PC-3 (cell line): ENCODE data around the gene ADH6. TPM values are rescaled to one million over a fixed set of nuclear protein-coding genes. Genes with fewer than 3 reads are reported as not detected.
A peak's percentile ranks its signal among the peaks of the same experiment; 100 is the strongest.

Experiments
- ATAC-seq: fragments of 200-7000 bp; cut with Tn5 transposase; 2 replicates; pipeline ENCODE4 v1.9.1; 2020; ENCODE audit warnings: mild to moderate bottlenecking, moderate library complexity
- BruUV-seq: library from RNA; stranded (reverse); fragments of 400-500 nt; replicated peaks from 2 replicates; lab custom pipeline; 2021; lab: Mats Ljungman, UMichigan
- CTCF ChIA-PET: fragments of 300-600 bp; sonication (Branson Sonifier 250); formaldehyde crosslinking; loops from one replicate; lab custom pipeline; 2022; ENCODE audit warnings: antibody characterized with exemption; lab: Charles Lee
- POLR2A ChIA-PET: fragments of 300-600 bp; sonication (Branson Sonifier 250); formaldehyde crosslinking; loops from one replicate; lab custom pipeline; 2022; ENCODE audit warnings: antibody characterized with exemption; ENCODE audit not compliant: unreplicated experiment; lab: Charles Lee
- DNase-seq: peaks from one replicate; pipeline ENCODE4 v3.0.0-alpha.2; 2015
- H2AFZ ChIP-seq: fragments of 300-600 bp; sonication (generic); 2 replicates; pipeline ENCODE4 v1.6.0; 2016; ENCODE audit warnings: antibody characterized with exemption, low read length
- H3F3A ChIP-seq: fragments of 300-600 bp; sonication (generic); one replicate; pipeline ENCODE4 v1.6.0; 2017; ENCODE audit warnings: antibody characterized with exemption, low read length, control low read depth, mild to moderate bottlenecking; ENCODE audit not compliant: unreplicated experiment
- H3K27ac ChIP-seq: fragments of 300-600 bp; sonication (generic); 2 replicates; pipeline ENCODE4 v1.5.1; 2016; ENCODE audit warnings: mild to moderate bottlenecking, low read length
- H3K27me3 ChIP-seq: fragments of 300-600 bp; sonication (generic); 2 replicates; pipeline ENCODE4 v1.6.1; 2016; ENCODE audit warnings: low read length, mixed read lengths
- H3K36me3 ChIP-seq: fragments of 300-600 bp; sonication (generic); 2 replicates; pipeline ENCODE4 v1.6.1; 2016; ENCODE audit warnings: low read depth, mixed run types, low read length, mixed read lengths
- H3K4me1 ChIP-seq: fragments of 300-600 bp; sonication (generic); 2 replicates; pipeline ENCODE4 v1.5.1; 2016; ENCODE audit warnings: low read length; ENCODE audit not compliant: insufficient read depth
- H3K4me2 ChIP-seq: fragments of 300-600 bp; sonication (generic); 2 replicates; pipeline ENCODE4 v1.6.0; 2016; ENCODE audit warnings: low read length
- H3K4me3 ChIP-seq: fragments of 300-600 bp; sonication (generic); 2 replicates; pipeline ENCODE4 v1.5.1; 2016; ENCODE audit warnings: mild to moderate bottlenecking, low read length, mixed read lengths
- H3K79me2 ChIP-seq: fragments of 300-600 bp; sonication (generic); 2 replicates; pipeline ENCODE4 v1.6.1; 2017; ENCODE audit warnings: low read length, mixed read lengths
- H3K9ac ChIP-seq: fragments of 300-600 bp; sonication (generic); 2 replicates; pipeline ENCODE4 v1.6.0; 2016; ENCODE audit warnings: mild to moderate bottlenecking, low read length
- H3K9me2 ChIP-seq: fragments of 300-600 bp; sonication (generic); replicated peaks from 2 replicates; pipeline ENCODE4 v1.6.1; 2016; ENCODE audit warnings: mixed run types, low read length, mixed read lengths
- H3K9me3 ChIP-seq: fragments of 300-600 bp; sonication (generic); 2 replicates; pipeline ENCODE4 v1.6.1; 2016; ENCODE audit warnings: low read length, mixed read lengths
- H4K20me1 ChIP-seq: fragments of 300-600 bp; sonication (generic); 2 replicates; pipeline ENCODE4 v1.6.1; 2016; ENCODE audit warnings: low read length, mixed read lengths
- CTCF ChIP-seq: fragments of 300-600 bp; sonication (generic); conservative IDR thresholded peaks from 2 replicates; pipeline ENCODE4 v1.5.1; 2017; ENCODE audit warnings: antibody characterized with exemption, low read depth, mild to moderate bottlenecking, low read length
- EZH2 ChIP-seq: fragments of 300-600 bp; sonication (generic); IDR thresholded peaks from one replicate; pipeline ENCODE4 v1.6.1; 2017; ENCODE audit warnings: antibody characterized with exemption, mild to moderate bottlenecking, low read length; ENCODE audit not compliant: unreplicated experiment
- EZH2phosphoT487 ChIP-seq: fragments of 300-600 bp; sonication (generic); IDR thresholded peaks from 2 replicates; pipeline ENCODE4 v1.6.1; 2018; ENCODE audit warnings: mild to moderate bottlenecking, antibody characterized with exemption, low read length, borderline replicate concordance
- intact Hi-C: fragments of 100-400 bp; cut with micrococcal nuclease; formaldehyde crosslinking; loops from 2 replicates; pipeline ENCODE4 v1.9.0; 2023
- total RNA-seq: library from RNA; depleted of rRNA; stranded (reverse); fragments of >200 nt; gene quantifications from 2 replicates; pipeline ENCODE4 v1.2.3, GENCODE V29; 2014

The ADH6 gene
- total RNA-seq, 1 experiment from 2014 or later, result not detected

- Histone ChIP-seq H3K4me2 (no peak overlapping the region), H3K79me2 (no peaks in the 10 kb centered on the region), H3K4me1 (no peaks in the 10 kb centered on the region), H3K27ac (no peak overlapping the region), H3K9me2 (no peaks in the 10 kb centered on the region), H3F3A (no peaks in the 10 kb centered on the region), H3K4me3 (no peak overlapping the region), H2AFZ (no peak overlapping the region), H3K9me3 (no peaks in the 10 kb centered on the region), H3K9ac (no peak overlapping the region), H3K27me3 (no peaks in the 10 kb centered on the region), H3K36me3 (no peaks in the 10 kb centered on the region), H4K20me1 (no peaks in the 10 kb centered on the region)
- ChIA-PET POLR2A (no interaction called here), CTCF (no interaction called here)
- BruUV-seq, result no TSS peak
- DNase-seq, result peak; percentile 8
- ATAC-seq, result no peak
- no peak for TF ChIP-seq EZH2
- intact Hi-C loops, result no loop called here
These were observed 53.1 kb downstream of the ADH6 start for GRCh38 chr4:99165978-99166377.

- CTCF ChIA-PET, result no interaction called here
- BruUV-seq, result no TSS peak
- ATAC-seq, result no peak
These were observed 57.5 kb downstream of the ADH6 start for GRCh38 chr4:99161373-99162099.

GRCh38 chr4:99159699-99160098 is 59.3 kb downstream of the ADH6 start:
- Histone ChIP-seq H2AFZ (no peak overlapping the region), H3K79me2 (no peaks in the 10 kb centered on the region), H3K4me1 (no peaks in the 10 kb centered on the region), H3K9me3 (no peaks in the 10 kb centered on the region), H3K27me3 (no peaks in the 10 kb centered on the region), H3K36me3 (no peaks in the 10 kb centered on the region), H3F3A (no peaks in the 10 kb centered on the region), H3K9me2 (no peaks in the 10 kb centered on the region), H3K4me3 (no peak overlapping the region), H3K4me2 (no peak overlapping the region), H4K20me1 (no peaks in the 10 kb centered on the region), H3K27ac (no peak overlapping the region), H3K9ac (no peak overlapping the region)
- TF ChIP-seq EZH2 (no peak), CTCF (peak; percentile 47; the same call in 1 of the 2 replicates), EZH2phosphoT487 (no peak)
- ChIA-PET CTCF (no interaction called here), POLR2A (no interaction called here)
- DNase-seq (no peak), ATAC-seq (no peak)
- no TSS peak for BruUV-seq
- intact Hi-C loops, result no loop called here

More at GRCh38 chr4:99161373-99162099, 57.5 kb downstream of the ADH6 start:
- DNase-seq, result no peak
- POLR2A ChIA-PET, result no interaction called here
- TF ChIP-seq EZH2phosphoT487, result no peak
- TF ChIP-seq CTCF, result no peak
- TF ChIP-seq EZH2, result no peak
- no peaks in the 10 kb centered on the region for H3K9me3 ChIP-seq
- H3K27ac ChIP-seq, result no peak overlapping the region
- H3K9me2 ChIP-seq, result no peaks in the 10 kb centered on the region
- H3K36me3 ChIP-seq, result no peaks in the 10 kb centered on the region
- H3K27me3 ChIP-seq, result no peaks in the 10 kb centered on the region
- H3K4me3 ChIP-seq, result no peak overlapping the region
- H3F3A ChIP-seq, result no peaks in the 10 kb centered on the region
- no peak overlapping the region for H3K9ac ChIP-seq
- H3K4me1 ChIP-seq, result no peaks in the 10 kb centered on the region
- H3K4me2 ChIP-seq, result no peak overlapping the region
- no peaks in the 10 kb centered on the region for H4K20me1 ChIP-seq
- no peaks in the 10 kb centered on the region for H3K79me2 ChIP-seq
- H2AFZ ChIP-seq, result no peak overlapping the region
- intact Hi-C loops, result no loop called here
